ENCODE results near the gene CYP51A1.
A peak's percentile ranks its signal among the peaks of the same experiment; 100 is the strongest.

The CYP51A1 gene

GRCh38 chr7:92133737-92134270 lies 473 bp downstream of the CYP51A1 start:
- DNase-seq (peak; percentile 64), ATAC-seq (ENCODE audit: insufficient read depth, low read depth) (peak; percentile 58)
- Histone ChIP-seq H3K79me2 (ENCODE audit: insufficient read depth, low read length) (peaks cover 30% of the 10 kb centered on the region), H3K27me3 (ENCODE audit: insufficient read depth, low read length, poor library complexity) (no peaks in the 10 kb centered on the region), H2AFZ (ENCODE audit: low read depth, low read length) (peak overlapping the region; percentile 82), H3K4me3 (ENCODE audit: low read depth in 1 of 2, low read length in 2 of 2) (peak overlapping the region; percentile 36 to 84), H4K20me1 (ENCODE audit: insufficient read depth, low read length) (no peaks in the 10 kb centered on the region), H3K9me3 (ENCODE audit: insufficient read depth, low read length, severe bottlenecking) (no peaks in the 10 kb centered on the region), H3K9ac (ENCODE audit: low read depth, low read length) (peak overlapping the region; percentile 64), H3K27ac (ENCODE audit: low read length) (peak overlapping the region; percentile 89), H3K4me2 (ENCODE audit: insufficient read depth, low read length) (peak overlapping the region; percentile 69), H3K4me1 (ENCODE audit: insufficient read depth, low read length) (peaks cover 29% of the 10 kb centered on the region), H3K36me3 (ENCODE audit: insufficient read depth, low read length) (peaks cover 6% of the 10 kb centered on the region)
- no peak for TF ChIP-seq EZH2 (IDR thresholded peaks at IDR 0.05; ENCODE audit: borderline replicate concordance, low read depth, low read length, severe bottlenecking)
- TF ChIP-seq, protein P1, sequence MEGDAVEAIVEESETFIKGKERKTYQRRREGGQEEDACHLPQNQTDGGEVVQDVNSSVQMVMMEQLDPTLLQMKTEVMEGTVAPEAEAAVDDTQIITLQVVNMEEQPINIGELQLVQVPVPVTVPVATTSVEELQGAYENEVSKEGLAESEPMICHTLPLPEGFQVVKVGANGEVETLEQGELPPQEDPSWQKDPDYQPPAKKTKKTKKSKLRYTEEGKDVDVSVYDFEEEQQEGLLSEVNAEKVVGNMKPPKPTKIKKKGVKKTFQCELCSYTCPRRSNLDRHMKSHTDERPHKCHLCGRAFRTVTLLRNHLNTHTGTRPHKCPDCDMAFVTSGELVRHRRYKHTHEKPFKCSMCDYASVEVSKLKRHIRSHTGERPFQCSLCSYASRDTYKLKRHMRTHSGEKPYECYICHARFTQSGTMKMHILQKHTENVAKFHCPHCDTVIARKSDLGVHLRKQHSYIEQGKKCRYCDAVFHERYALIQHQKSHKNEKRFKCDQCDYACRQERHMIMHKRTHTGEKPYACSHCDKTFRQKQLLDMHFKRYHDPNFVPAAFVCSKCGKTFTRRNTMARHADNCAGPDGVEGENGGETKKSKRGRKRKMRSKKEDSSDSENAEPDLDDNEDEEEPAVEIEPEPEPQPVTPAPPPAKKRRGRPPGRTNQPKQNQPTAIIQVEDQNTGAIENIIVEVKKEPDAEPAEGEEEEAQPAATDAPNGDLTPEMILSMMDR (IDR thresholded peaks at IDR 0.05; ENCODE audit: borderline replicate concordance, extremely low read depth, low read length, poor library complexity, severe bottlenecking) = peak; percentile 64

DNA sequence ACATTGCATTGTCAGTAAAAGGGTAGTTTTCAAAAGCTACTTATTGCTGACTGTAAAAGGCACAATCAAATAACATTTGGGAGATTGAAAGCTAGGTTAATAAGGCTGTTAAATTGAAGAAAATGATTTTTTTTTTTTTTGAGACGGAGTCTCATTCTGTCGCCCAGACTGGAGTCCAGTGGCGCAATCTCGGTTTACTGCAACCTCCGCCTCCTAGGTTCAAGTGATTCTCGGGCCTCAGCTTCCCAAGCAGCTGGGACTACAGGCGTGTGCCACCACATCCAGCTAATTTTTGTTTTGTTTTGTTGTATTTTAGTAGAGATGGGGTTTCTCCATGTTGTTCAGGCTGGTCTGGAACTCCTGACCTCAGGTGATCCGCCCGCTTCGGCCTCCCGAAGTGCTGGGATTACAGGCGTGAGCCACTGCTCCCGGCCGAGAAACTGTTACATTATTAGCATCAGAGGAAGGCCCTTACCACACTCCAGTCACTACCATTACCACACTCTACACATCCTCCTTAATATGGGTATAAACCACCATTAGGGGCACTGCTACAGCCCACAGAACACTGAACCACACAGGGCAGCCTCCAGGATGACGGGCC lies 1.0 kb downstream of the CYP51A1 start:
- Histone ChIP-seq H2AFZ (ENCODE audit: low read depth, low read length) (peak overlapping the region; percentile 82; the same call in 1 of the 2 replicates), H3K36me3 (ENCODE audit: insufficient read depth, low read length) (peaks cover 8% of the 10 kb centered on the region), H3K27ac (ENCODE audit: low read length) (peak overlapping the region; percentile 89; the same call in 1 of the 2 replicates), H3K27me3 (ENCODE audit: insufficient read depth, low read length, poor library complexity) (no peaks in the 10 kb centered on the region), H3K4me3 (ENCODE audit: low read depth in 1 of 2, low read length in 2 of 2) (peak overlapping the region; percentile 36 to 84; a peak in 3 of 4 replicates), H3K79me2 (ENCODE audit: insufficient read depth, low read length) (peaks cover 30% of the 10 kb centered on the region), H3K4me1 (ENCODE audit: insufficient read depth, low read length) (peaks cover 29% of the 10 kb centered on the region), H3K4me2 (ENCODE audit: insufficient read depth, low read length) (peak overlapping the region; percentile 69), H3K9me3 (ENCODE audit: insufficient read depth, low read length, severe bottlenecking) (no peaks in the 10 kb centered on the region), H3K9ac (ENCODE audit: low read depth, low read length) (peak overlapping the region; percentile 64), H4K20me1 (ENCODE audit: insufficient read depth, low read length) (no peaks in the 10 kb centered on the region)
- TF ChIP-seq, protein P1 (IDR thresholded peaks at IDR 0.05; ENCODE audit: borderline replicate concordance, extremely low read depth, low read length, poor library complexity, severe bottlenecking) = no peak
- no peak for TF ChIP-seq EZH2 (IDR thresholded peaks at IDR 0.05; ENCODE audit: borderline replicate concordance, low read depth, low read length, severe bottlenecking)
- DNase-seq (no peak), ATAC-seq (ENCODE audit: insufficient read depth, low read depth) (peak; percentile 70)

GRCh38 chr7:92131764-92132330 lies 2.4 kb downstream of the CYP51A1 start:
- Histone ChIP-seq H3K4me3 (ENCODE audit: low read depth in 1 of 2, low read length in 2 of 2) (no peak overlapping the region), H3K9me3 (ENCODE audit: insufficient read depth, low read length, severe bottlenecking) (no peaks in the 10 kb centered on the region), H3K4me2 (ENCODE audit: insufficient read depth, low read length) (peak overlapping the region; percentile 69; the same call in 1 of the 2 replicates), H4K20me1 (ENCODE audit: insufficient read depth, low read length) (no peaks in the 10 kb centered on the region), H3K79me2 (ENCODE audit: insufficient read depth, low read length) (peaks cover 30% of the 10 kb centered on the region), H2AFZ (ENCODE audit: low read depth, low read length) (no peak overlapping the region), H3K4me1 (ENCODE audit: insufficient read depth, low read length) (peaks cover 20% of the 10 kb centered on the region), H3K36me3 (ENCODE audit: insufficient read depth, low read length) (peaks cover 13% of the 10 kb centered on the region), H3K9ac (ENCODE audit: low read depth, low read length) (no peak overlapping the region), H3K27ac (ENCODE audit: low read length) (no peak overlapping the region), H3K27me3 (ENCODE audit: insufficient read depth, low read length, poor library complexity) (no peaks in the 10 kb centered on the region)
- TF ChIP-seq, protein P1 (IDR thresholded peaks at IDR 0.05; ENCODE audit: borderline replicate concordance, extremely low read depth, low read length, poor library complexity, severe bottlenecking) = no peak
- TF ChIP-seq EZH2 (IDR thresholded peaks at IDR 0.05; ENCODE audit: borderline replicate concordance, low read depth, low read length, severe bottlenecking) = no peak
- no peak for DNase-seq
- no peak for ATAC-seq (ENCODE audit: insufficient read depth, low read depth)
